ENCODE results near the gene UGT1A1. TPM values are rescaled to one million over a fixed set of nuclear protein-coding genes. Genes with fewer than 3 reads are reported as not detected.

Gene UGT1A1
- total and polyA plus RNA-seq, 2 experiments from 2014 or later = not detected

DNA sequence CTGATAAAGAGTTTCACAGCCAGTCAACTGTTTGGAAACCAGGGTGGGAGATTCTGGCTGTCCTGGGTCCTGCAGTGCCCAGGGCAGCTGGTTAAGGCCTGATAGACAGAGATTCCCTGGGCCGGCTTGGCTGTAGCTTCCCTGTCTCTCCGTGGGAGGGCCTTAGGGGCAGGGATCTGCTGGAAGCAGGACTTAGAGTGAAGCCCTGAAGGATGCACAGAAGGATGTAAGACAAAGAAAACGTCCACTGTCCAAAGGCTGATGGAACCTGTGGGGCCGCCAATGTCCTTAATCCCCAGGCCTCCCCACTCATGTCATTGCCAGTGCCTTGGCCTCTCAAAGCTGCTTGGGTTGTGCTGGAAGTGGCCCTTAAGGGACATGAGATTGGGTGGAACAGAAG lies 51.0 kb downstream of the UGT1A1 start:
- no peaks in the 10 kb centered on the region for H3K9me3 ChIP-seq (ENCODE audit: low read depth)
- no peak overlapping the region for H3K4me3 ChIP-seq
- H3K4me1 ChIP-seq (ENCODE audit: low read depth) = no peaks in the 10 kb centered on the region
- no peak overlapping the region for H3K27ac ChIP-seq
- H3K27me3 ChIP-seq = no peaks in the 10 kb centered on the region
- TF ChIP-seq, protein P1, sequence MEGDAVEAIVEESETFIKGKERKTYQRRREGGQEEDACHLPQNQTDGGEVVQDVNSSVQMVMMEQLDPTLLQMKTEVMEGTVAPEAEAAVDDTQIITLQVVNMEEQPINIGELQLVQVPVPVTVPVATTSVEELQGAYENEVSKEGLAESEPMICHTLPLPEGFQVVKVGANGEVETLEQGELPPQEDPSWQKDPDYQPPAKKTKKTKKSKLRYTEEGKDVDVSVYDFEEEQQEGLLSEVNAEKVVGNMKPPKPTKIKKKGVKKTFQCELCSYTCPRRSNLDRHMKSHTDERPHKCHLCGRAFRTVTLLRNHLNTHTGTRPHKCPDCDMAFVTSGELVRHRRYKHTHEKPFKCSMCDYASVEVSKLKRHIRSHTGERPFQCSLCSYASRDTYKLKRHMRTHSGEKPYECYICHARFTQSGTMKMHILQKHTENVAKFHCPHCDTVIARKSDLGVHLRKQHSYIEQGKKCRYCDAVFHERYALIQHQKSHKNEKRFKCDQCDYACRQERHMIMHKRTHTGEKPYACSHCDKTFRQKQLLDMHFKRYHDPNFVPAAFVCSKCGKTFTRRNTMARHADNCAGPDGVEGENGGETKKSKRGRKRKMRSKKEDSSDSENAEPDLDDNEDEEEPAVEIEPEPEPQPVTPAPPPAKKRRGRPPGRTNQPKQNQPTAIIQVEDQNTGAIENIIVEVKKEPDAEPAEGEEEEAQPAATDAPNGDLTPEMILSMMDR (IDR thresholded peaks at IDR 0.05; ENCODE audit: low read depth, low read length) = no peak
- DNase-seq (ENCODE audit: low read depth in 1 of 2, low spot score in 1 of 2) = no peak
- no peaks in the 10 kb centered on the region for H3K36me3 ChIP-seq

DNA sequence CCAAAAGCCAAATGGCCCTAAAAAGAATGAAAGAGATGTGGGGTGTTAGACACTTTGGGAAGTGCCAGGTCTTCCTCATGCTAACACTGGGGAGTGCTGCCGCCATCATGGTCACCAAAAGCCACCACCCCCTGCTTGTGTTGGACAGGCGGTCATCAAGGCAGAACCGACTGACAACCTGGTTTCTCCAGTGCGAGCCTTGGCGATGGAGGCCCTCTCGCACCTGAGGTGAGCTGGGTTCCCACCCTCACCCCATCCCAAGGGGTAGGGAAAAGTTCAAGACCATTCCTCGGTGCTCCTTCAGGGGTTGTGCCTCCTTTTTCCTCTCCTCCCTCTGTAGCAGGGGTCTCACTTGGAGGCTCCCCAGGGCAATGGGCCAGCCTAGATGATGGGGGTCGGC lies 51.7 kb downstream of the UGT1A1 start:
- Histone ChIP-seq H3K27ac (no peak overlapping the region), H3K4me1 (ENCODE audit: low read depth) (no peaks in the 10 kb centered on the region), H3K36me3 (no peaks in the 10 kb centered on the region), H3K27me3 (no peaks in the 10 kb centered on the region), H3K4me3 (no peak overlapping the region), H3K9me3 (ENCODE audit: low read depth) (no peaks in the 10 kb centered on the region)
- TF ChIP-seq, protein P1 (IDR thresholded peaks at IDR 0.05; ENCODE audit: low read depth, low read length) = no peak
- no peak for DNase-seq (ENCODE audit: low read depth in 1 of 2, low spot score in 1 of 2)

DNA sequence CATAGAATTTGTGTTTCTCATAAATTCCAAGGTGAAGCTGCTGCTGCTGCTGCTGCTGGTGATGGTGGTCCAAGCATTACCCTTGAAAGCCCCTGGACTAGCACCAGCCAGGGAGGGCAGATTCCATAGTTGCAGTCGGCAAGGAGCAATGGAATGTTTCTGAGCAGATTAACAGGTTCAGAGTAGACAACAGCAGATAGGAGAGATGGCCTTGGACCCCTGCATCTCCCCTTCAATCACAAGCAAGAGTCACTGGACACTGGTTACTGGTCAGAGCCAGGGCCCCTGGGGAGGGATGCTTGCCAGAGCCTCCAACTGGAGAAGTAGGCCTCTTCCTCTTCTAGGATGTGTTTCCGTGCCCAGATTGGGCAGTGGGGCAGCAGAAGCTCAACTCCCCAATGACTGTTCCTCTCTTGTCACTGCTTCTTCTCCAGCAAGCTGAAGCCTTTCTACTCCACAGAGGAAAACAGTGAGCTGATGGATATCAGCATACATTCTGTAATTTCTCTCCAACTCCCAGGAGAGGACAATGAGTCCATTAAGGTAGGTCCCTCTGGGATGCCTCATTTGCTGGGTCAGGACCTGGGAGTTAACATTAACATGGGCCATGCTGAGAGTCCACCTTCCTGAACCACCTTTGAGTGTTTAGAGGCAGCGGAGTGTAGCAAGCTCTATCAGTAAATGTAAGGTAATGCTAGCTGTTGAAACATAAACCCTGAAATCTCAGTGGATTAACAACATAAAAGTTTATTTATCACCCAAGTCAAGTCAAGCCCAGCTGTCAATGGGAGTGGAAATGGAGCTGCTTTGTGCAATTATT lies 53.4 kb downstream of the UGT1A1 start:
- DNase-seq (ENCODE audit: low read depth in 1 of 2, low spot score in 1 of 2) = no peak
- Histone ChIP-seq H3K36me3 (no peaks in the 10 kb centered on the region), H3K27me3 (no peaks in the 10 kb centered on the region), H3K4me3 (no peak overlapping the region), H3K4me1 (ENCODE audit: low read depth) (no peaks in the 10 kb centered on the region), H3K27ac (no peak overlapping the region), H3K9me3 (ENCODE audit: low read depth) (no peaks in the 10 kb centered on the region)
- TF ChIP-seq, protein P1 (IDR thresholded peaks at IDR 0.05; ENCODE audit: low read depth, low read length) = no peak

- TF ChIP-seq, protein P1 (IDR thresholded peaks at IDR 0.05; ENCODE audit: low read depth, low read length) = no peak
- no peaks in the 10 kb centered on the region for H3K9me3 ChIP-seq (ENCODE audit: low read depth)
- DNase-seq (ENCODE audit: low read depth in 1 of 2, low spot score in 1 of 2) = peak in 1 of 2 donors; percentile 17
These were observed 54.2 kb downstream of the UGT1A1 start for GRCh38 chr2:233814056-233814835.

DNA sequence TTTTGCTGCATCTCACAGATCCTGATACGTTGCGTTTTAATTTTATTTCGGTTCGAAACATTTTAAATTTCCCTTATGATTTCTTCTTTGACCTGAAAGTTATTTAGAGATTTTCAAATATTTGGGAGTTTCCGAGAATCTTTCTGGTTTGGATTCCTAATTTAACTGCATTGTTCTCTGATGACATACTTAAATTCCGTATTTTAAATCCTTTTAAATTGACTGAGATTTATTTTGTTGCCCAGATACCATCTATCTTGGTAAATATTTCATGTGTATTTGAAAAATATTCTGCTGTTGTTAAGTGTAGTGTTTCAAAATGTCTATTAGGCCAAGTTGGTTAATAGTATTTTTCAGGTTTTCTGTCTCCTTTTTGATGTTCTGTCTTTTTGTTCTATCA lies 55.8 kb downstream of the UGT1A1 start:
- TF ChIP-seq, protein P1 (IDR thresholded peaks at IDR 0.05; ENCODE audit: low read depth, low read length) = no peak
- no peaks in the 10 kb centered on the region for H3K9me3 ChIP-seq (ENCODE audit: low read depth)
- H3K27ac ChIP-seq = no peak overlapping the region
- no peaks in the 10 kb centered on the region for H3K4me1 ChIP-seq (ENCODE audit: low read depth)
- no peak for DNase-seq (ENCODE audit: low read depth in 1 of 2, low spot score in 1 of 2)
- H3K27me3 ChIP-seq = no peaks in the 10 kb centered on the region
- H3K36me3 ChIP-seq = no peaks in the 10 kb centered on the region
- no peak overlapping the region for H3K4me3 ChIP-seq

More at GRCh38 chr2:233814056-233814835, 54.2 kb downstream of the UGT1A1 start:
- Histone ChIP-seq H3K36me3 (no peaks in the 10 kb centered on the region), H3K27me3 (no peaks in the 10 kb centered on the region), H3K4me3 (no peak overlapping the region), H3K4me1 (ENCODE audit: low read depth) (no peaks in the 10 kb centered on the region), H3K27ac (no peak overlapping the region)

Measured in cardiac muscle cell (in vitro differentiated cells and primary cell).